Activated naive CD8-positive, alpha-beta T cell treated with anti-CD3 and anti-CD28 coated beads, Interleukin-2, amount 50 U/mL, for 16 hours (primary cell): ENCODE measurements around the gene FBXO47.
"Not testable (repeated sequence)": the region's sequence is repeated elsewhere in the genome, so short reads cannot be mapped to it uniquely, and the experiment has no call there.

ENCODE experiments used
- DNase-seq: peaks from one replicate; pipeline ENCODE4 v3.0.0-alpha.2; 2020; ENCODE audit warnings: low read depth, low spot score

Gene FBXO47

DNA sequence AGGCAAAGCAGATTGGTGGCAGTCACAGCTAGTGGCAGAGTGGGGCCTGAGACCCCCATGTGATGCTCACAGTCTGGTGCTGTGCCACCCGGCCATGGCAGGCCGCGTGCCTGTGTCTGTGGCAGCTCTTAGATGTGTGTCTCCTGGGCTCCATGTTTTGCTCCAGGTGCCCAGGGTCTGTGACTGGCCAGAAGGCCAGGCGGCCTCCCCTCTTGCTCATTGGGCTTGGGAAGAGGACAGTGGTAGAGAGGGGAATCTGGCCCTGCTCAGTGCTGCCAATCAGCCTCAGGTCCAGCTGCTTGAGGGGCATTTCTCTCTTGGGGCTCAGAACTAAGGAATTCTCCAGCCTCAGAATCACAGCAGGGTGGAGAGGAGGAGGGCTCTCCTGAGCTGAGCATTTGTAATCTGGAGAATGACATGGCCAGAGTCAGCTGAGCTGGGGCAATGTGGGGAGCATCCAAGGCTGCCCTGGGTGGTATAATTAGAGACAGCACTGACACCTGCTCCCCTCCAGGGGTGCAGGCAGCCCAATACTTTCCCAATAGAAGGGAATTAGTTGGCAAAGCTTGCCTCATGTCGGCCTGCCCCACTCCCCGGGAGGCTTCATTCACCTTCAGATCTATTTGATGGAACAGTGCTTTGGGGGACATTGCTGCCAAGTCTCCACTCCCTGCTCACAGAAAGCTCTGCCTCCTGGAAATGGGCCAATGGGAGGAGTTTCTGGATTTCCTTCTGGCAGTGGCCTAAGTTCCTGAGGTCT, 44.5 kb downstream of the FBXO47 start:
- no peak for DNase-seq

DNA sequence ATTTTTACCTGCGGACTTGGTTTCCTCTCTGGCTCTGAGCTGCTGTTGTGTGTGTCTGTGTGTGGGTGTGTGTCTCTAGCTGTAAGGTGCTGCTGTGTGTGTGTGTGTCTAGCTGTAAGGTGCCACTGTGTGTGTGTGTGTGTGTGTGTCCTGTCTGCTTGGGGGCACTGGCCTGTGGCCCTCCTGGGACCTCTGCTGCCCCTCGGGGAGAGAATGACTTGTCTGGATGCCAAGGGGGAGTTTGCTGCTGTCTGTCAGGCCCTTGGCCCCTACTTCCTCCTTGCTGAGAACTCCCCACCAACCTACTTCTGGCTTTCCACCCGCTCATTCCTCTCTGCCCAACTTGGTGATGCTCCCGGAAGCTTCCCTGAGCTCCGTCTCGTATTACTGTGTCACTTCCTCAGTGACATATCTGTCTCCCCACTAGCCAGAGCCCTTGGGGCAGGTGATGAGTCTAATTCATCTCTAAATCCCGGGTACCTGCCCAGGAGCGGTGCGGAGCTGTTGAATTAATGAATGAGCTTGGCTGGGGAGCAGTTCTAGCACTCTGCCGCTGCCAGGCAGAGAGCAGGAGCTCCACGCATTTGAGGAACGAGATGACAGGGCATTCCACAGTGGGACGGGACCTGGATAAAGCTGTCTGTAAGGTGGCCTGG, 45.3 kb downstream of the FBXO47 start:
- no peak for DNase-seq

DNA sequence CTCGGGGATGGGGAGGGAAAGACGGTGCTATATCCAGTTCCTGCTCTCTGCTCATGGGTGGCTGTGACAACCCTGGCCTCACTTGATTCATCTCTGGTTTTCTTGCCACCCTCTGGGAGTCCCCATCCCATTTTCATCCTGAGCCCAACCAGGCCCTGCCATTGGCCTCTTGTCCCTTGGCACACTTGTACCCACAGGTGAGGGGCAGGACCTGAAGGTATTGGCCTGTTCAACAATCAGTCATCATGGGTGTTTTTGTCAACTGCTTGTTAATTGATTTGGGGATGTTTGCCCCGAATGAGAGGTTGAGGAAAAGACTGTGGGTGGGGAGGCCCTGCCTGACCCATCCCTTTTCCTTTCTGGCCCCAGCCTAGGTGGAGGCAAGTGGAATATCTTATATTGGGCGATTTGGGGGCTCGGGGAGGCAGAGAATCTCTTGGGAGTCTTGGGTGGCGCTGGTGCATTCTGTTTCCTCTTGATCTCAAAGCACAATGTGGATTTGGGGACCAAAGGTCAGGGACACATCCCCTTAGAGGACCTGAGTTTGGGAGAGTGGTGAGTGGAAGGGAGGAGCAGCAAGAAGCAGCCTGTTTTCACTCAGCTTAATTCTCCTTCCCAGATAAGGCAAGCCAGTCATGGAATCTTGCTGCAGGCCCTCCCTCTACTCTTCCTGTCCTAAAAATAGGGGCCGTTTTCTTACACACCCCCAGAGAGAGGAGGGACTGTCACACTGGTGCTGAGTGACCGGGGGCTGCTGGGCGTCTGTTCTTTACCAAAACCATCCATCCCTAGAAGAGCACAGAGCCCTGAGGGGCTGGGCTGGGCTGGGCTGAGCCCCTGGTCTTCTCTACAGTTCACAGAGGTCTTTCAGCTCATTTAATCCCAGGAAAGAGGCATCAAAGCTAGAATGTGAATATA, 46.6 kb downstream of the FBXO47 start:
- DNase-seq = no peak

DNA sequence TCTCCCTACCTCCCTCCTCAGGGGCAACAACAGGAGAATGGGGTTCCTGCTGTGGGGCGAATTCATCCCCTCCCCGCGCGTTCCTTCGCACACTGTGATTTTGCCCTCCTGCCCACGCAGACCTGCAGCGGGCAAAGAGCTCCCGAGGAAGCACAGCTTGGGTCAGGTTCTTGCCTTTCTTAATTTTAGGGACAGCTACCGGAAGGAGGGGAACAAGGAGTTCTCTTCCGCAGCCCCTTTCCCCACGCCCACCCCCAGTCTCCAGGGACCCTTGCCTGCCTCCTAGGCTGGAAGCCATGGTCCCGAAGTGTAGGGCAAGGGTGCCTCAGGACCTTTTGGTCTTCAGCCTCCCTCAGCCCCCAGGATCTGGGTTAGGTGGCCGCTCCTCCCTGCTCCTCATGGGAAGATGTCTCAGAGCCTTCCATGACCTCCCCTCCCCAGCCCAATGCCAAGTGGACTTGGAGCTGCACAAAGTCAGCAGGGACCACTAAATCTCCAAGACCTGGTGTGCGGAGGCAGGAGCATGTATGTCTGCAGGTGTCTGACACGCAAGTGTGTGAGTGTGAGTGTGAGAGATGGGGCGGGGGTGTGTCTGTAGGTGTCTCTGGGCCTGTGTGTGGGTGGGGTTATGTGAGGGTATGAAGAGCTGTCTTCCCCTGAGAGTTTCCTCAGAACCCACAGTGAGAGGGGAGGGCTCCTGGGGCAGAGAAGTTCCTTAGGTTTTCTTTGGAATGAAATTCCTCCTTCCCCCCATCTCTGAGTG, 47.7 kb downstream of the FBXO47 start:
- no peak for DNase-seq

DNA sequence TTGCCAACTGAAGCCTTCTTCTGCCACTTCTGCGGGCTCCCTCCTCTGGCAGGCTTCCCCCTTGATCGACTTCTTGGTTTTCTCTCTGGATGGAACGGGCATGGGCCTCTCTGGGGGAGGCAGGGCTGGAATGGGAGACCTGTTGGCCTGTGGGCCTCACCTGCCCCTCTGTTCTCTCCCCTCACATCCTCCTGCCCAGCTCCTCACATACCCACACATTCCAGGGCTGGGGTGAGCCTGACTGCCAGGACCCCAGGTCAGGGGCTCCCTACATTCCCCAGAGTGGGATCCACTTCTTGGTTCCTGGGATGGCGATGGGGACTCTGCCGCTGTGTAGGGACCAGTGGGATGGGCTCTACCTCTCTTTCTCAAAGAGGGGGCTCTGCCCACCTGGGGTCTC, 48.3 kb downstream of the FBXO47 start:
- no peak for DNase-seq

DNA sequence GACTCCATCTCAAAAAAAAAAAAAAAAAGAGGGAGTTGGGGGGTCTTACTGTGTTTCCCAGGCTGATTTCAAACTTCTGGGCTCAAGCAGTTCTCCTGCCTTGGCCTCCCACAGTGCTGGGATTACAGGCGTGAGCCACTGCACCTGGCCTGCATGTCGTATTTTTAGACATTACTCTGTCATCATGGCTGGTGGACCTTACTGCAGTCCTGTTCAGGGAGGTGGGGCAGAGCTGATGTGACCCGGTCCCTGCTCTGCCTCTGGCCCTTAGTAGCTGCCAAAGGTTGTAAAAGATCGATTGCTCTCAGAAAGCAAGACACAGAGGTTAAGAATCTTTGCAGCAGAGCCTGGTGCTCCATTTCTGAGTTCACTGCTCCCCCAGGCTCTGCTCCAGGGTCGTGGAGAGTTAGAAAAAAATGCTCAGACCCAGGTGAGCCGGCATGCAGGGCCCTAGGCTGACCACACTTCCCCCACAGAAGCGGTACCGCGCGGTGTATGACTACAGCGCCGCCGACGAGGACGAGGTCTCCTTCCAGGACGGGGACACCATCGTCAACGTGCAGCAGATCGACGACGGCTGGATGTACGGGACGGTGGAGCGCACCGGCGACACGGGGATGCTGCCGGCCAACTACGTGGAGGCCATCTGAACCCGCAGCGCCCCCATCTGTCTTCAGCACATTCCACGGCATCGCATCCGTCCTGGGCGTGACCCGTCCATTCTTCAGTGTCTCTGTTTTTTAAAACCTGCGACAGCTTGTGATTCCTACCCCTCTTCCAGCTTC, 48.9 kb downstream of the FBXO47 start:
- DNase-seq = no peak

DNA sequence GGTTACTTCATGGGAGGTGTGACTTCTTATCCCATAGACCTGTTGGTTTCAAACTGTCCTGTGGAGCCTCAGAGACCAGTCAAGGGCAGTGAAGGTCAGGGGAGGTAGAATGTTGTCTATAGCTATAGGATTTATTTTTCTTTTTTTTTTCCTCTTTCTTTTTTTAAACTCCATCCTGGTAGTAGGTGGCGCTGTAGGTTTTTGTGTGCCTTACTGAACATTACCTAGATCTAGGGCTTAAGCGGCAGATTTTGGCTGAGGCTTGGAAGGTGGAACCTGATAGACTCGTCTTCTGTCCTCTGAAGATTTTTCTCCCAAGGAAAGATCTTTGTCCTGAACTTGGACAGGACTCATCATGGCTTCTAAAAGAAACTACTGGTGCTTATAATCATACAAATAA, 49.9 kb downstream of the FBXO47 start:
- DNase-seq = no peak

DNA sequence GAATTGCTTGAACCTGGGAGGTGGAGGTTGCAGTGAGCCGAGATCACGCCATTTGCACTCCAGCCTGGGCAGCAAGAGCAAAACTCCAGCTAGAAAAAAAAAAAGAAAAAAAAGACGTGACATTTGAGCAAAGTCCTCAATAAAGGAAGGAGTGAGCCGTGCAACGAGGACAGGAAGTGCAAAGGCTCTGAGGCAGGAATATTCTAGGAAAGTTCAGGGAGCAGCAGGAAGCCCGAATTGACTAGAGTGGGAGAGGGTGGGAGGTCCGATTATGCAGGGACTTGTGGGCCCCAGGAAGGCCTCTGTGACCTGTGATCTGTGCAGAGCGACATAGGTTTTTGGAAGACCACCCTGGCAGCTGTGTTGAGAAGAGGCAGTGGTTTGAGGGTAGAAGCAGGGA, 50.4 kb downstream of the FBXO47 start:
- no peak for DNase-seq

DNA sequence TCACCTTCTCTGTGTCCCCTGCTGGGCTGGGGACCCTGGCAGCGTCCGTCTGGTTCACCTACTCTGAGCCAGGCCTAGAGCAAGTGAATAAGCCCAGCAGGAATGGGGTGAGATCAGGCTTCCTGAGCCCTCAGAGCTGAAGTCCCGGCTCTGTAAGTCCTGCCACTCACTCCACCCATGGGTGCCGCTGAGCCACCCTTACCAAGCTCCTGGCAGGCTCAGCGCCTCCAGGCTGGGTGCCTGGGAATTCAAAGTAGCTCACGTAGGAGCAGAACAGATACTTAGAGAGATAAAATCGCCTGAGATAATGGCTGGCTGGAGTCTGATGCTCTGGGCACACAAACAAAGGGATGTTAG, 51.6 kb downstream of the FBXO47 start:
- DNase-seq = no peak

DNA sequence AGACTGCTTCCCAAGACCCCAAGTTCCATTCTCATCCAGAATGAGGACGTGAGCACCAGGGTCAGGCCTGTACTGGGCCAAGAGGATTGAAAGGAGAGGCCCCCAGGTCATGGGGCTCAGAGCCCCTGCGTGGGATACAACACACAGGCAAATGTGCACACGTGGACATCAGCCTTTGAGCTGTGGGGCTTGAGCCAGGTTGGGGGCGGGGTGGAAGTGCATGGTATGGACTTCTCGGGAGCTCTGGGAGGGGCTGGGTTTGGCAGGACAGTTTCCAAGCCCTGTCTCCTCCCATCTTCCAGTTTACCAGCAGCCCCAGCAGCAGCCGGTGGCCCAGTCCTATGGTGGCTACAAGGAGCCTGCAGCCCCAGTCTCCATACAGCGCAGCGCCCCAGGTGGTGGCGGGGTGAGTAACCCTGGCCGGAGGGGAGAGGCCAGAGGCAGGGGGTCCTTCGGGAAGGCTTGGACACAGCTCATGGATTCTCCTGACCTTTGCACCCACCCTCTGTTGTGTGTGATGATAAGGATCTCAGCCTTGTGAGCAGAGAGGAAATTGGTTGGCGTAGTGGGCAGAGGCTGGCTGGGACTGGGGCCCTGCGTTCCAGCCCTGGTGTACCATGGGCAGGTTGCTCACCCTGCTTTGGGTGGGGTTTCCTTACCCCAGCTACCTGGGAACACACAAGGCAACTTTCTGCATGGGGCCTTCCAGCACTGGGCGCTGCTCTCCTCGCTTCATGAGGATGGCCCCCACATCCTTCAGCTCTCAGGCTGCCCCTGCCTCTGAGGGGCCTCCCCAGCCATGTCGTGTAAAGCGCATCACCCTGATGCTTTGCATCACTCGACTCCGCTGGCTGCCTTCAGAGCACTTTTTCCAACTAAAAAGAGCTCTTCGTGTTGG, 52.2 kb downstream of the FBXO47 start:
- no peak for DNase-seq

DNA sequence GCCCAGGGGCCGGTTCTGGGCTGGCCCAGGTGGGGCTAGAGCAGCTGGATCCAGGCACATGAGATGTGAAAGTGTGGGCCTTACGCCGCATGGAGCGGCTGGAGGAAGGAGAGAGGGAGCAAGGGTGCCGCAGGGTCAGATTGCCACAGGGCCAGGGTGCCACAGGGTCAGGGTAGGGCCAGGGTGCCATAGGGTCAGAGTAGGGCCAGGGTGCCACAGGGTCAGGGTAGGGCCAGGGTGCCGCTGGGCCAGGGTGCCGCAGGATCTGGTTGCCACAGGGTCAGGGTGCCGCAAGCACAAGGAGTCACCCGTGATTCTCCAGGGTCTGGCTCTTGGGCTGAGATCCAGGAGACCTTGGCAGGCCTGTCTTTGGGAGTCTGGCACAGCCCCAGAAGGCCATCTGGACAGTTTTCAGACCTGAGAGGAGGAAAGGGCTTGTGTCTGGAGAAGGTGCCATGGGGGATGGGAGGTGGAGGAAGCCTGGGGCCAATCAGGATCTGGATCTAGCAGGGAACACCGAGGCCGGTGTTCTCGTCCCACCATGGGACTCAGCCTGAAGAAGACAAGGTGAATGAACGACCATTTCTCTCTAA, 54.9 kb downstream of the FBXO47 start:
- no peak for DNase-seq

DNA sequence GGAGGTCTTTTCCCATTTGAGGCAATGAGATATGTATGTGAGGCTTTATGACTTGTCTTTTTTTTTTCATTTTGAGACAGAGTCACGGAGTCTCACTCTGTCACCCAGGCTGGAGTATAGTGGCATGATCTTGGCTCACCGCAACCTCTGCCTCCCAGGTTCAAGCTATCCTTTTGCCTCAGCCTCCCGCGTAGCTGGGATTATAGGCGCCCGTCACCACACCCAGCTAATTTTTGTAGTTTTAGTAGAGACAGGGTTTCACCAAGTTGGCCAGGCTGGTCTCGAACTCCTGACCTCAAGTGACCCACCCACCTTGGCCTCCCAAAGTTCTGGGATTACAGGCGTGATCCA, 55.5 kb downstream of the FBXO47 start:
- not testable (repeated sequence) for DNase-seq

DNA sequence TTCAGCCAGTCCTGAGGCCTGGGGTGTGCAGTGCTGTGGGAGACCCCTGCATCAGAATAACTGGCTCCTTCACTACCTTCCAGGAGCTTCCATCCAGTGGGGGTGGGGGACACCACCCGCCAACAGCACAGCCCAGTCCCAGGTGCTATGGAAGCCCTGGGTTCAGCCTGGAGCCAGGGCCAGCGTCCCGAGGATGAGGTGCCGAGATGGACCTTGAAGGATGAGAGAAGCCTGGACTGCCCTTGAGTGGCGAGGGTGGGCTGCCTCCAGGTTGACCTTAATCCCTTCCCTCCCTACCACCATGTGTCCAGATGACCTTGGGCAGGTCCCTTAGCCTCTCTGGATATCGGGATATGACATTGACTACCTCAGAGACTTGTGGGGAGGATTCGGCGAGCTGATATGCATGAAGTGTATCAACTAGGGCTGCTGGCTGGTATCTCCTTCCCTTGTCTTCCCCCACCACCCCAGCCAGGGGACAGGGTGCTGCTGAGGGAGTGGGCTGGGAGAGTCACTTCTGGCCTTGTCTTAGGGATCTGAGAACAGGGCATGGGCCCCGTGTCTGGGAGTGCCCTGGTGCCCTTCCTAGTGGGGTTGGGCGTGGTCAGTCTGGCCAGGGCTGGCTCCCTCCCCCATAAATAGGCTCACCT, 56.0 kb downstream of the FBXO47 start:
- no peak for DNase-seq

DNA sequence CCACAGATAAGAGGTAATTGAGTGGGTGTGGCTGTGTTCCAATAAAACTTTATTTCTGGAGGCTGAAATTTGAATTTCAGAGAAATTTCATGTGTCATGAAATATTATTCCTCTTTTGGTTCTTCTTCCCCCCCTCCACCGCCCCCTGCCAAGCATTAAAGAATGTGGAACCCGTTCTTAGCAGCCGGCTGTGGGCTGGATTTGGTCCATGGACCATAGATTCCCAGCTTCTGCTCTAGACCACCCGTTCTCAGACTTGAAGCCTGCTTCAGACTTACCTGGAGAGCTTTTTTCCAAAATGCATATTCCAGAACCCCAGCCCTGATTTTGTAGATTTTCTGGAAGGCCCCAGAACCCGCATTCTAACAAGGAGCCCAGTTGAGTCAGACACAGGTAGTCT, 56.9 kb downstream of the FBXO47 start:
- no peak for DNase-seq

DNA sequence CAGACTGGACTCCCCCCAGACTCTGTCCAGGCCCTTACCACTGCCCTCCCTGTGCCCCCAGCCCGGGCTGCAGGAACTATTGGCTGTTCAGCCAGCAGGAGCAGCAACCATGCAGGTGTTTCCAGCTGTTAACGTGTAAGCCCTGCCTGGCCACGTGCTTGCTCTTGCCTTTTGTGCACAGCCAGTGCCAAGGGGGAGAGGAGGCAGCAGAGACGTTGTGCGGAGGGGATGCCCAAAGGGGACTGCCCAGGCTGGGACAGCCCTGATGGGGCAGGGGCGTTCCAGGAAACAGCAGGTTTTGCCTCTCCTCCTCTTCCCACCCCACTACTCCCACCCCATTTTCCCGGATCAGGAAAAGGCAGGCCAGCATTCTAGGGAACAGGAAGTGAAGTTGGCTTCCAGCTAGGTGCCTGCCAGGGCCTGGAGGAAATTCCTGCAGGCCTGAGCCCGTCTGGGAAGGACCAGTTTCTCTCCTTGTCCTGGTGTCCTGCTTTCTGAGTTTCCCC, 58.5 kb downstream of the FBXO47 start:
- no peak for DNase-seq

DNA sequence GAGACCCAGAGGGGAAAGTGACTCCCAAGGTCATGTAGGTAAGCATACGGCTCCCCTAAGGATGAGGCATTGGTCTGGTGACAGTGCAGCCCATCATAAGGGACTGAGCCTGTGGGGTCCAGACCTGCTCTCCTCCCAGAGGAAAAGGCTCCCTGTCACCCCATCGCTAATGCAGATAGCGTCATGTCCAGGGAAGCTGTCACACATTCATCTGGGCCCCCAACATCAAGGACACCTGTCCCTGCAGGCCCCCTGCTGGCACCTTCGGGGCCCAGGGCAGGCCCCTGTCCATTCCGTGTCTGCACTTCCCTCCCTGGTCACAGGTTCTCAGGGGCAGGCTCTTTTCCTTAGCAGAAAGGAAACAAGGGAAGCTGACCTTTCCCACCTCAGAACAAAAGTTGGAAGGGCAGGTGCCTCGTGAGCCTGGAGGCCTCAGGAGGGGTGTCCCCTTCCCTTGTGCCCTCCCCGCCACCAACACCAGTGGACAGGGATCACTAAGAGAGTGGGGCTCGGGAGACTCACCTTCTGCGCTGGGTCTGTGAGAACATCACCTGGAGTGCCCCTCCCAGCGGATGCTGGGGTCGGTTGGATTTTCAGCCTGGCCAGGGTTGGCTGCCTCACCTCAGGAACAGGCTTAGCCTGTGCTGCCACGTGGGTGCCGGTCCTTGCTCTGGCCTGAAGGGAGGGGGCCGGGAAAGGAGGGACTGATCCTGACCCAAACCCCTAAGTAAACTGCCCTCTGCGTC, 59.1 kb downstream of the FBXO47 start:
- no peak for DNase-seq

DNA sequence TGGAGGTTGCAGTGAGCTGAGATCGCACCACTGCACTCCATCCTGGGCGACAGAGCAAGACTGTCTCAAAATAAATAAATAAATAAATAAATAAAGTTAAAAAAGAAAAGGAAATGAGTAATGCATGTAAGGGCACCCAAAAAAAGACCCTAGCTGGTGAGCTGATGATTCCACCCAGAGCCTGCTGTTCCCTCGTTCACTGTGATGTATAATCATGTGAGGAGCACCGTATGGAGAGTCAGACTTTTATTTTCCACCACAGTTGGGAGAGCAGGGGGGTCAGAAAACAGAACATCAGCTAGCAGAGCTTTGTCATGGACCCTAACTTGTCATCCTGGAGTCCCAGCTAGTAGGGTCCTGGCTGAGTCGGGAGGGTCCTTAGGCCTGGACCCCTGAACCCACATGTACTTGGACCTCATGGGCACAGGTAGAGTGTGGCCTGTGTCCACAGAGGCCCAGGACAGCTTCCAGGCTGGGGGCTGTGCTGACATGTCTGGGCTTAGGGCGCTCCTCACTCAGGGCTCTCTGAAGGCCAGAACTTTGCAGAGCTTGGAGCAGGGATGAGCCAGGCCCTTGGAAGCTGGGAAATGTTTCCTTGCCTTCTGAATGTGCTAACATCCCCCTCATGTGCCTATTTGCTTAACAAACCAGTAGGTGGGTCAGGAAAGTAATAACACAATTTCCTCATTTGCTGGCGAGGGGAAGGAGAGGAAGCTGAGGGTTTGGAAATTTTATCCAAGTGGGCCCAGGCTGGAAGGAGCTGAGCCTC, 60.6 kb downstream of the FBXO47 start:
- DNase-seq = no peak
